IPS DF 4.7 (cell line): ENCODE measurements around the gene PGF.

Source experiments
- DNase-seq: peaks from one replicate; pipeline ENCODE4 v3.0.0-alpha.2; 2013; ENCODE audit warnings: low spot score; ENCODE audit errors: extremely low read depth

Gene PGF

GRCh38 chr14:74902941-74903705, 52.3 kb downstream of the PGF start:
- no peak for DNase-seq

DNA sequence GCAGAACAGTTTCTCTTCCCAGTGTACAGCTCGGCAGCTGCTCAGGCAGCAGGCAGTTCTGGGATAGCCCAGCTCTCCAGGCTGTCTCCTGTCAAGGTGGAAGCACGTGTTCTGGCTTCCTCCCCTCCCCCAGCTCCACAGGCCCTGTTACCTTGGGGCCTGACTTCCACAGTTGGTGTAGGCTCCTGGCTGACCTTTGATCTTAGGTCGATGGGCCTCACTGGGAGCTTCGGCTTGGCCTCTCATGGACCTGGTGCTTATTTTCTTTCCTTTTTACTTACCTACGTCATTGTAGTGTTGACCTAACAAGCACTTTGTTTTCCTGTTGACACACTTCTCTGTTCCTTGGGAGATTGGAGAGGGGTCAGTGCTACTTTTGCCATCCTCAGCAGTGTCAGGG, 56.7 kb downstream of the PGF start:
- DNase-seq = no peak

DNA sequence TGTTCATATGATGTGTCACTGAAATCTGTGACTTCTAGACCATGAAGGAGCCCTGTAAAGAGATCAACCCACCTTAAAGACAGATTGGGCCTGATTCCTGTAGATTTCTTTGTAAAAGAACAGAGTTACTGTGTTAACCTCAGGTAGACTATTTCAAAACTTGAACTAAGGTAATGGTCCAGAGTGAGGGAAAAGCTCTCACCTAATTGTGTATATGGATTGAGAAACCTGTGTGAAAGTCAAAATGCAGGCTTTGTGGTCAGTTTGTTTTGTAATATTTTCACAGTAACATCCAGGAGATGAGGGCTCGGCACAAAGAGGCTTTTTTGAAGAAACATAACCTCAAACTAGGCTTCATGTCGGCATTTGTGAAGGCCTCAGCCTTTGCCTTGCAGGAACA, 57.3 kb downstream of the PGF start:
- no peak for DNase-seq

- no peak for DNase-seq
Measured at GRCh38 chr14:74897642-74898041, 57.8 kb downstream of the PGF start.

DNA sequence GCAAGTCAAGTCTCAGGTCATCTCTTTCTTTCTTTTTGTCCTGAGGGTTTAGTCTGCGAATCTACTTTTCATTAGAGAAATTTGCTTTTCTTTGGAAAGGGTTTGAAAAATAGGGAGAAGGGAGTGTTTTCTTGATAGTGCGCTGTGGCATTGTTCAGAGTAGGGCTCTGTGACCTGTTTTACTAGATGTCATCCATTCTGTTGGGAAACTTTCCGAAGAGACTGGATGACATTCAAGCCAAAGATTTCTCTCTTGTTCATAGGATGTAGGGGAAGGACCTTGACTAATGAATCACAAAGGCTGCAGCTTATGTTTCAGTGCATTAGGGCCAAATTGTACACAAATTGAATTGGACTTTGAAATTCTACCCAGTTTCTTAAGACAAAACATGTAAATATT, 59.0 kb downstream of the PGF start:
- no peak for DNase-seq

- no peak for DNase-seq
Measured at GRCh38 chr14:74893614-74894091, 61.7 kb downstream of the PGF start.

DNA sequence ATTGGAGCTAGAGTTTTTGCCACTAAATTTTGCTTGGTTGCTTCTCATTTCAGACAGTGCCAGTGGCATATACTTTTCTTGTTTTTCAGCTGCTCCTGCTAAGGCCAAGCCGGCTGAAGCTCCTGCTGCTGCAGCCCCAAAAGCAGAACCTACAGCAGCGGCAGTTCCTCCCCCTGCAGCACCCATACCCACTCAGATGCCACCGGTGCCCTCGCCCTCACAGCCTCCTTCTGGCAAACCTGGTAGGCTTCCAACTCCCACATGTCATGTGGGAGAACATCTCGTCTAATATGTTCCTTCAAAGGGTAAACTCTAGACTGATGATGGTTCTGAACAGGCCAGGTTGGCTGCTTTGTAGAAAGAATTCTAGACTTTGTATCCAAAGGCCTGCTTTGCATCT, 62.7 kb downstream of the PGF start:
- DNase-seq = no peak

DNA sequence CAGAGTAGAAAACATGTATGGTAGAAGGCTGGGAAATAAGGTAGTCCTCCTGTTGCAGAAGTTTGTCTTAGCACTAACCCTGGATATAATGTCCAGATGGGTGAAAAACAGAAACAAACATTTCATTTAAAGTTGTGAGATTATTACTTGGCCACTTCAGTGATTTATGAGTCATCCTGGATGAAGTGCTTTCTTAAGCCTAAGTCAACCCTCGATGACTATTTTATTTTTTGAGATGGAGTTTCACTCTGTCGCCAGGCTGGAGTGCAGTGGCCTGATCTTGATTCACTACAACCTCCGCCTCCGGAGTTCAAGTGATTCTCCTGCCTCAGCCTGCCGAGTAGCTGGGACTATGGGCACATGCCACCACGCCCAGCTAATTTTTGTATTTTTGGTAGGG, 63.5 kb downstream of the PGF start:
- DNase-seq = no peak
